ENCODE data around the gene ZSWIM5. TPM values are rescaled to one million over a fixed set of nuclear protein-coding genes. Genes with fewer than 3 reads are reported as not detected.

The ZSWIM5 gene
- total and polyA plus RNA-seq, 2 of the 8 experiments (the other 6 are each of a cell fraction or from before 2014, with no cell fraction given) = 2.5 to 3.9 TPM

DNA sequence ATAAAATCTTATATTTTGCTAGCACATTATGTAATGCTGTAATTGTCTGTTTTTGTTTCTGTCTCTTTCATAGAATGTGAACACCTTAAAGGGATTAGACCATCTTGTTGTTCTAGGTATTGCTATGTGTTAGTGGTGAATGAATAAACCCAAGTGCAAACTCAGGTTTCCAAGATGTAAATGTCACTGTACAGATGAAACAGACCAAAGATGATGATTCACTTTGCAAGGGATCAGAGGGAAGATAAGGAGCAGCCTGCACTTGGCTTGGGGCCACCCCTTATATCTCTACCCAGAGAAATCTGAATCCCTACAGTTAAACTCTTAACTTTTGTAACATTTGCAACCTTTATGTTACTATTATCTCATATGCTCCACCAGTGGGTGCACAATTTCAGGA is 168.9 kb downstream of the ZSWIM5 start (continued):
- TF ChIP-seq, protein P1, sequence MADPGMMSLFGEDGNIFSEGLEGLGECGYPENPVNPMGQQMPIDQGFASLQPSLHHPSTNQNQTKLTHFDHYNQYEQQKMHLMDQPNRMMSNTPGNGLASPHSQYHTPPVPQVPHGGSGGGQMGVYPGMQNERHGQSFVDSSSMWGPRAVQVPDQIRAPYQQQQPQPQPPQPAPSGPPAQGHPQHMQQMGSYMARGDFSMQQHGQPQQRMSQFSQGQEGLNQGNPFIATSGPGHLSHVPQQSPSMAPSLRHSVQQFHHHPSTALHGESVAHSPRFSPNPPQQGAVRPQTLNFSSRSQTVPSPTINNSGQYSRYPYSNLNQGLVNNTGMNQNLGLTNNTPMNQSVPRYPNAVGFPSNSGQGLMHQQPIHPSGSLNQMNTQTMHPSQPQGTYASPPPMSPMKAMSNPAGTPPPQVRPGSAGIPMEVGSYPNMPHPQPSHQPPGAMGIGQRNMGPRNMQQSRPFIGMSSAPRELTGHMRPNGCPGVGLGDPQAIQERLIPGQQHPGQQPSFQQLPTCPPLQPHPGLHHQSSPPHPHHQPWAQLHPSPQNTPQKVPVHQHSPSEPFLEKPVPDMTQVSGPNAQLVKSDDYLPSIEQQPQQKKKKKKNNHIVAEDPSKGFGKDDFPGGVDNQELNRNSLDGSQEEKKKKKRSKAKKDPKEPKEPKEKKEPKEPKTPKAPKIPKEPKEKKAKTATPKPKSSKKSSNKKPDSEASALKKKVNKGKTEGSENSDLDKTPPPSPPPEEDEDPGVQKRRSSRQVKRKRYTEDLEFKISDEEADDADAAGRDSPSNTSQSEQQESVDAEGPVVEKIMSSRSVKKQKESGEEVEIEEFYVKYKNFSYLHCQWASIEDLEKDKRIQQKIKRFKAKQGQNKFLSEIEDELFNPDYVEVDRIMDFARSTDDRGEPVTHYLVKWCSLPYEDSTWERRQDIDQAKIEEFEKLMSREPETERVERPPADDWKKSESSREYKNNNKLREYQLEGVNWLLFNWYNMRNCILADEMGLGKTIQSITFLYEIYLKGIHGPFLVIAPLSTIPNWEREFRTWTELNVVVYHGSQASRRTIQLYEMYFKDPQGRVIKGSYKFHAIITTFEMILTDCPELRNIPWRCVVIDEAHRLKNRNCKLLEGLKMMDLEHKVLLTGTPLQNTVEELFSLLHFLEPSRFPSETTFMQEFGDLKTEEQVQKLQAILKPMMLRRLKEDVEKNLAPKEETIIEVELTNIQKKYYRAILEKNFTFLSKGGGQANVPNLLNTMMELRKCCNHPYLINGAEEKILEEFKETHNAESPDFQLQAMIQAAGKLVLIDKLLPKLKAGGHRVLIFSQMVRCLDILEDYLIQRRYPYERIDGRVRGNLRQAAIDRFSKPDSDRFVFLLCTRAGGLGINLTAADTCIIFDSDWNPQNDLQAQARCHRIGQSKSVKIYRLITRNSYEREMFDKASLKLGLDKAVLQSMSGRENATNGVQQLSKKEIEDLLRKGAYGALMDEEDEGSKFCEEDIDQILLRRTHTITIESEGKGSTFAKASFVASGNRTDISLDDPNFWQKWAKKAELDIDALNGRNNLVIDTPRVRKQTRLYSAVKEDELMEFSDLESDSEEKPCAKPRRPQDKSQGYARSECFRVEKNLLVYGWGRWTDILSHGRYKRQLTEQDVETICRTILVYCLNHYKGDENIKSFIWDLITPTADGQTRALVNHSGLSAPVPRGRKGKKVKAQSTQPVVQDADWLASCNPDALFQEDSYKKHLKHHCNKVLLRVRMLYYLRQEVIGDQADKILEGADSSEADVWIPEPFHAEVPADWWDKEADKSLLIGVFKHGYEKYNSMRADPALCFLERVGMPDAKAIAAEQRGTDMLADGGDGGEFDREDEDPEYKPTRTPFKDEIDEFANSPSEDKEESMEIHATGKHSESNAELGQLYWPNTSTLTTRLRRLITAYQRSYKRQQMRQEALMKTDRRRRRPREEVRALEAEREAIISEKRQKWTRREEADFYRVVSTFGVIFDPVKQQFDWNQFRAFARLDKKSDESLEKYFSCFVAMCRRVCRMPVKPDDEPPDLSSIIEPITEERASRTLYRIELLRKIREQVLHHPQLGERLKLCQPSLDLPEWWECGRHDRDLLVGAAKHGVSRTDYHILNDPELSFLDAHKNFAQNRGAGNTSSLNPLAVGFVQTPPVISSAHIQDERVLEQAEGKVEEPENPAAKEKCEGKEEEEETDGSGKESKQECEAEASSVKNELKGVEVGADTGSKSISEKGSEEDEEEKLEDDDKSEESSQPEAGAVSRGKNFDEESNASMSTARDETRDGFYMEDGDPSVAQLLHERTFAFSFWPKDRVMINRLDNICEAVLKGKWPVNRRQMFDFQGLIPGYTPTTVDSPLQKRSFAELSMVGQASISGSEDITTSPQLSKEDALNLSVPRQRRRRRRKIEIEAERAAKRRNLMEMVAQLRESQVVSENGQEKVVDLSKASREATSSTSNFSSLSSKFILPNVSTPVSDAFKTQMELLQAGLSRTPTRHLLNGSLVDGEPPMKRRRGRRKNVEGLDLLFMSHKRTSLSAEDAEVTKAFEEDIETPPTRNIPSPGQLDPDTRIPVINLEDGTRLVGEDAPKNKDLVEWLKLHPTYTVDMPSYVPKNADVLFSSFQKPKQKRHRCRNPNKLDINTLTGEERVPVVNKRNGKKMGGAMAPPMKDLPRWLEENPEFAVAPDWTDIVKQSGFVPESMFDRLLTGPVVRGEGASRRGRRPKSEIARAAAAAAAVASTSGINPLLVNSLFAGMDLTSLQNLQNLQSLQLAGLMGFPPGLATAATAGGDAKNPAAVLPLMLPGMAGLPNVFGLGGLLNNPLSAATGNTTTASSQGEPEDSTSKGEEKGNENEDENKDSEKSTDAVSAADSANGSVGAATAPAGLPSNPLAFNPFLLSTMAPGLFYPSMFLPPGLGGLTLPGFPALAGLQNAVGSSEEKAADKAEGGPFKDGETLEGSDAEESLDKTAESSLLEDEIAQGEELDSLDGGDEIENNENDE (IDR thresholded peaks at IDR 0.05; ENCODE audit: insufficient replicate concordance, low read length) = no peak
- no peak for TF ChIP-seq BACH1 (IDR thresholded peaks at IDR 0.05; ENCODE audit: low read length)
- no peak for TF ChIP-seq SIRT6 (IDR thresholded peaks at IDR 0.05; ENCODE audit: low read length)
- TF ChIP-seq CEBPB (IDR thresholded peaks at IDR 0.05; ENCODE audit: low read depth, low read length) = no peak
- TF ChIP-seq KDM1A (IDR thresholded peaks at IDR 0.05; ENCODE audit: borderline replicate concordance, low read length) = no peak
